ENCODE results near the gene NCOR1.

DNA sequence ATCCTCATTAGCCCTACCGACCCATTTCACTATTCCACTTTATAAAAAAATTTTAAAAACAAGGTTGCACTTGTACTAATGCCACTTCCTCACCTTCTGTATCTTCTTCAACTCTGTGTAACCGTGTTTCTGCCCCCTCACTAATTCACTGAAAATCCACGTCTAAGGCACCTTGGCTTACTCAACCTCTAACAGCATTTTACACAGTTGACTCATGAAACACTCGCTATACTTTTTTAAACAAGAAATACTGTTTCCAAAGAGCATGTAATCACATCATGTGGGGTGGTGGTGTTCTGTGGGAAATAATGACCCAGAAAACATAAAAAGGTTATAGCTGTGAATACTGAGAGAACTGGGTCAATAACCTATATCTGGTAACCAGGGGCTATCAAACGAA is 79.9 kb downstream of the NCOR1 start:
- TF ChIP-seq JUNB (IDR thresholded peaks at IDR 0.05; ENCODE audit: unreplicated experiment) (no peak), CTCF (conservative IDR thresholded peaks at IDR 0.05; ENCODE audit: low read depth in 2 of 2) (no peak), EZH2 (IDR thresholded peaks at IDR 0.05; ENCODE audit: low read depth, unreplicated experiment) (no peak), POLR2AphosphoS5 (IDR thresholded peaks at IDR 0.05; ENCODE audit: low read depth) (no peak), CREB1 (CRISPR knock-in tag; IDR thresholded peaks at IDR 0.05; ENCODE audit: low read depth) (no peak), EZH2phosphoT487 (IDR thresholded peaks at IDR 0.05; ENCODE audit: unreplicated experiment) (no peak), NANOG (IDR thresholded peaks at IDR 0.05; ENCODE audit: borderline replicate concordance) (no peak), ZNF331 (CRISPR knock-in tag; IDR thresholded peaks at IDR 0.05; ENCODE audit: low read depth) (no peak)
- TF ChIP-seq, protein P1, sequence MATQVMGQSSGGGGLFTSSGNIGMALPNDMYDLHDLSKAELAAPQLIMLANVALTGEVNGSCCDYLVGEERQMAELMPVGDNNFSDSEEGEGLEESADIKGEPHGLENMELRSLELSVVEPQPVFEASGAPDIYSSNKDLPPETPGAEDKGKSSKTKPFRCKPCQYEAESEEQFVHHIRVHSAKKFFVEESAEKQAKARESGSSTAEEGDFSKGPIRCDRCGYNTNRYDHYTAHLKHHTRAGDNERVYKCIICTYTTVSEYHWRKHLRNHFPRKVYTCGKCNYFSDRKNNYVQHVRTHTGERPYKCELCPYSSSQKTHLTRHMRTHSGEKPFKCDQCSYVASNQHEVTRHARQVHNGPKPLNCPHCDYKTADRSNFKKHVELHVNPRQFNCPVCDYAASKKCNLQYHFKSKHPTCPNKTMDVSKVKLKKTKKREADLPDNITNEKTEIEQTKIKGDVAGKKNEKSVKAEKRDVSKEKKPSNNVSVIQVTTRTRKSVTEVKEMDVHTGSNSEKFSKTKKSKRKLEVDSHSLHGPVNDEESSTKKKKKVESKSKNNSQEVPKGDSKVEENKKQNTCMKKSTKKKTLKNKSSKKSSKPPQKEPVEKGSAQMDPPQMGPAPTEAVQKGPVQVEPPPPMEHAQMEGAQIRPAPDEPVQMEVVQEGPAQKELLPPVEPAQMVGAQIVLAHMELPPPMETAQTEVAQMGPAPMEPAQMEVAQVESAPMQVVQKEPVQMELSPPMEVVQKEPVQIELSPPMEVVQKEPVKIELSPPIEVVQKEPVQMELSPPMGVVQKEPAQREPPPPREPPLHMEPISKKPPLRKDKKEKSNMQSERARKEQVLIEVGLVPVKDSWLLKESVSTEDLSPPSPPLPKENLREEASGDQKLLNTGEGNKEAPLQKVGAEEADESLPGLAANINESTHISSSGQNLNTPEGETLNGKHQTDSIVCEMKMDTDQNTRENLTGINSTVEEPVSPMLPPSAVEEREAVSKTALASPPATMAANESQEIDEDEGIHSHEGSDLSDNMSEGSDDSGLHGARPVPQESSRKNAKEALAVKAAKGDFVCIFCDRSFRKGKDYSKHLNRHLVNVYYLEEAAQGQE (IDR thresholded peaks at IDR 0.05; ENCODE audit: unreplicated experiment), result no peak

All from GM23338 (cell line).